Measurements from ENCODE around the gene DDTL.

The DDTL gene

DNA sequence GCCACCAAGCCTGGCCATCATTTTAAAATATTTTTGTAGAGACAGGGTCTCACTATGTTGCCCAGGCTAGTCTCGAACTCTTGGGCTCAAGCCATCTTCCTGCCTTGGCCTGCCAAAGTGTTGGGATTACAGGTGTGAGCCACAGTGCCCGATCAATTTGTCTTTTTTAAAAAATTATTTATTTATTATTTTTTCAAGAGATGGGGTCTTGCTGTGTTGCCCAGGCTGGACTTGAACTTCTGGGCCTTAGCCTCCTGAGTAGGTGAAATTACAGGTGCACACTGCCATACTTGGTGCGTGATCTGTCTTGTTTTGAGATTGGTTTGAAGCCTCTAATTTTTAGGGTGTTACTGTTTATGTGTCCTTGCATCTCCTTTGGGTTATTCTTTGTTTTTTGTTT lies 54.6 kb downstream of the DDTL start:
- H3K79me2 ChIP-seq (ENCODE audit: insufficient read depth, low read length) = peaks cover 31% of the 10 kb centered on the region

More for the DNA sequence above, 54.6 kb downstream of the DDTL start:
- Histone ChIP-seq H3K36me3 (ENCODE audit: low read length) (no peaks in the 10 kb centered on the region), H3K27me3 (ENCODE audit: low read length) (no peaks in the 10 kb centered on the region), H3K9me3 (ENCODE audit: insufficient read depth, low read length) (no peaks in the 10 kb centered on the region), H3K9me2 (replicated peaks; ENCODE audit: insufficient read depth, low read length) (no peaks in the 10 kb centered on the region), H4K20me1 (ENCODE audit: low read depth, low read length) (0 out of 2 replicates have a peak, but pooled peaks cover 3% of the 10 kb centered on the region), H3F3A (ENCODE audit: insufficient read depth) (no peaks in the 10 kb centered on the region), H3K4me3 (ENCODE audit: insufficient read depth, low read length, poor library complexity, severe bottlenecking) (no peak overlapping the region), H3K9ac (ENCODE audit: low read length) (no peak overlapping the region), H3K4me2 (ENCODE audit: low read depth, low read length, poor library complexity, severe bottlenecking) (no peak overlapping the region), H3K27ac (ENCODE audit: low read depth, low read length) (no peak overlapping the region), H2AFZ (ENCODE audit: low read depth, low read length, severe bottlenecking) (no peak overlapping the region)
- TF ChIP-seq, protein P1, sequence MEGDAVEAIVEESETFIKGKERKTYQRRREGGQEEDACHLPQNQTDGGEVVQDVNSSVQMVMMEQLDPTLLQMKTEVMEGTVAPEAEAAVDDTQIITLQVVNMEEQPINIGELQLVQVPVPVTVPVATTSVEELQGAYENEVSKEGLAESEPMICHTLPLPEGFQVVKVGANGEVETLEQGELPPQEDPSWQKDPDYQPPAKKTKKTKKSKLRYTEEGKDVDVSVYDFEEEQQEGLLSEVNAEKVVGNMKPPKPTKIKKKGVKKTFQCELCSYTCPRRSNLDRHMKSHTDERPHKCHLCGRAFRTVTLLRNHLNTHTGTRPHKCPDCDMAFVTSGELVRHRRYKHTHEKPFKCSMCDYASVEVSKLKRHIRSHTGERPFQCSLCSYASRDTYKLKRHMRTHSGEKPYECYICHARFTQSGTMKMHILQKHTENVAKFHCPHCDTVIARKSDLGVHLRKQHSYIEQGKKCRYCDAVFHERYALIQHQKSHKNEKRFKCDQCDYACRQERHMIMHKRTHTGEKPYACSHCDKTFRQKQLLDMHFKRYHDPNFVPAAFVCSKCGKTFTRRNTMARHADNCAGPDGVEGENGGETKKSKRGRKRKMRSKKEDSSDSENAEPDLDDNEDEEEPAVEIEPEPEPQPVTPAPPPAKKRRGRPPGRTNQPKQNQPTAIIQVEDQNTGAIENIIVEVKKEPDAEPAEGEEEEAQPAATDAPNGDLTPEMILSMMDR (IDR thresholded peaks at IDR 0.05; ENCODE audit: insufficient read depth, low read length, poor library complexity, severe bottlenecking) = no peak
- TF ChIP-seq EZH2phosphoT487 (conservative IDR thresholded peaks at IDR 0.05; ENCODE audit: low read length) = no peak

Data from SU-DHL-6 (cell line).